ENCODE results near the gene RFC2.

RFC2 gene

GRCh38 chr7:74254129-74254857 lies at the start of gene RFC2:
Gene RFC2, minus strand, starts transcription at chr7:74254399. Its CDS starts 16 bp downstream, at chr7:74254383.
- DNase-seq (ENCODE audit: low spot score): peak; percentile 98

GRCh38 chr7:74302745-74303221 lies 48.6 kb upstream of the RFC2 start:
- no peak for DNase-seq (ENCODE audit: low spot score)

DNA sequence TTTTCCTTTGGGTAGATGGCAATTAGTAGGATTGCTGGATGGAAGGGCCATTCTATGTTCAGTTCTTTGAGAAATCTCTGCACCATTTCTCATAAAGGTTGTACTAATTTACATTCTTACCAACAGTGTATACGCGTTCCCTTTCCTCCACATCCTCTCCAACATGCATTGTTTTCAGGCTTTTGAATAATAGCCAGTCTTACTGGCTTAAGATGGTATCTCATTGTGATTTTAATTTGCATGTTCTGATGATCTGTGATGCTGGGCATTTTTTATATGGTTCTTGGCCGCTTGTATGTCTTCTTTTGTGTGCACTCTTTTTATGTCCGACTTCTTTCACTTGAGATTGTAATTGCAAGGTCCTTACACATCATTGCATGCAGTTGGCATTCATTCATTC lies 46.7 kb upstream of the RFC2 start:
- DNase-seq (ENCODE audit: low spot score): no peak

DNA sequence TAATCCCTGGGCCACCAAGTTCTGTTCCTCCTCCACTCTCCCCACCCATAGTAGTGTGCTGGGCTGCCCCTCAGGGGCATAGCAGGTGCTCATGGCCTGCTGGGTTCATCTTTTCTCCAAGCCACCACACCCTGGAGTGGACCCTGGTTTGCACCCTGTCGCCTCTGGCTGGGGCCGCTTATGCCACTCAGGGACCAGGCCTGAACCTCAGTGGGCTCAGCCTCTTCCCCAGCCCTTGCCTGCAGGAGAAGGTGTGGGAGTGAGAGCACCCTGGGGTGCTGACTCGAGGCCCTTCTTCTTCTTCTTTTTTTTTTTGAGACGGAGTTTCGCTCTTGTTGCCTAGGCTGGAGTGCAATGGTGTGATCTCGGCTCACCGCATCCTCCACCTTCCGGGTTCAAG lies 45.2 kb upstream of the RFC2 start:
- DNase-seq (ENCODE audit: low spot score): no peak

DNA sequence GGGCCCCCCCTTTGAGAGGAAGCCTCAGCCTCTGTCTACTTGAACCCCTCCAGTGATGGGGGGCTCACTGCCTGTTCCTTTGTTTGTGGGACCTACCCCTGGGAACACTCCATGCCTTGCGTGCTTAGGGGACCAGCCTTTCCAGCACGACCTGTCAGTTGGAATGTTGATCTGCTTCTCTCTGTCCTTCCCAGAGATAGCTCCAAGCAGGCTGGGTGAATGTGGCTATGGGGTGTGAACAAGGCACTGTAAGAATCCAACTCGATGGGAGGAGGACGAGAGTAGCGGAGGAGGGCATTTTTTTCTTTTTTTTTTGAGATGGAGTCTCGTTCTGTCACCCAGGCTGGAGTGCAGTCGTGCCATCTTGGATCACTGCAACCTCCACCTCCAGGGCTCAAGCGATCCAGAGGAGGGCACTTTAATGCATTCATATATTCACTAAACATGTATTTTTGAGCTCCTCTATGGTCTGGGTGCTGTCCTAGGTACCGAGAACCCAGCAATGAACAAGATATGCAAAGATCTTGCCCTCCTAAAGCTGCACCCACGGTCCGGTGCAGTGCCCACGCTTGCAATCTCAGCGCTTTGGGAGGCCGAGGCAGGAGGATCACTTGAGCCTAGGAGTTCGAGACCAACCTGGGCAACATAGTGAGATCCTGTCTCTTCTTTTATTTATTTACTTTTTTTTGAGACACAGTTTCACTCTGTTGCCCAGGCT lies 43.5 kb upstream of the RFC2 start:
- DNase-seq (ENCODE audit: low spot score): no peak

- no peak for DNase-seq (ENCODE audit: low spot score)
Measured at GRCh38 chr7:74294191-74294998, 40.2 kb upstream of the RFC2 start.

GRCh38 chr7:74293577-74293908 lies 39.3 kb upstream of the RFC2 start:
- no peak for DNase-seq (ENCODE audit: low spot score)

GRCh38 chr7:74292757-74293576 lies 38.8 kb upstream of the RFC2 start:
- DNase-seq (ENCODE audit: low spot score): no peak

DNA sequence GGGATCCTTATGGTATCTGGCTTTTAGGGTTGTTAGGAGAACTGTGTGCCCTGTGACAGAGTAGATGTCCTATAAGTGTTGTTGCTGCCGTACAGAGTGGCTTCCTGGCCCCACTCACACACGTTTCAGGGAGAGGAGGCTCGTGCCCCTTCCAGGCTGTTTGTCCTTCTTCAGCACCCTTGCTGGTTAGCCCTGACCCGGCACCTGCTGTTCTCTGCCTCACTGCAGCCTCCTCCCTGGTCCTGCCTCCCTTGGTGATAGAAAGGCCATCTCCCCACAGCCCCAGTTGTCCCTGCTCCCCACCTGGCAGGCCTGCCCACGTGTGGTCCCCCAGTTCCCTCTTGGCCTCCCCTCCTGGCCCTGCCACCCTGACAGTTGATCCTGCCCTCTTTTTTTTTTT lies 37.3 kb upstream of the RFC2 start:
- DNase-seq (ENCODE audit: low spot score): no peak

- DNase-seq (ENCODE audit: low spot score): no peak
Measured at GRCh38 chr7:74290981-74291441, 36.8 kb upstream of the RFC2 start.

GRCh38 chr7:74290553-74290950 lies 36.4 kb upstream of the RFC2 start:
- no peak for DNase-seq (ENCODE audit: low spot score)

GRCh38 chr7:74289659-74290552 lies 35.7 kb upstream of the RFC2 start:
- no peak for DNase-seq (ENCODE audit: low spot score)

DNA sequence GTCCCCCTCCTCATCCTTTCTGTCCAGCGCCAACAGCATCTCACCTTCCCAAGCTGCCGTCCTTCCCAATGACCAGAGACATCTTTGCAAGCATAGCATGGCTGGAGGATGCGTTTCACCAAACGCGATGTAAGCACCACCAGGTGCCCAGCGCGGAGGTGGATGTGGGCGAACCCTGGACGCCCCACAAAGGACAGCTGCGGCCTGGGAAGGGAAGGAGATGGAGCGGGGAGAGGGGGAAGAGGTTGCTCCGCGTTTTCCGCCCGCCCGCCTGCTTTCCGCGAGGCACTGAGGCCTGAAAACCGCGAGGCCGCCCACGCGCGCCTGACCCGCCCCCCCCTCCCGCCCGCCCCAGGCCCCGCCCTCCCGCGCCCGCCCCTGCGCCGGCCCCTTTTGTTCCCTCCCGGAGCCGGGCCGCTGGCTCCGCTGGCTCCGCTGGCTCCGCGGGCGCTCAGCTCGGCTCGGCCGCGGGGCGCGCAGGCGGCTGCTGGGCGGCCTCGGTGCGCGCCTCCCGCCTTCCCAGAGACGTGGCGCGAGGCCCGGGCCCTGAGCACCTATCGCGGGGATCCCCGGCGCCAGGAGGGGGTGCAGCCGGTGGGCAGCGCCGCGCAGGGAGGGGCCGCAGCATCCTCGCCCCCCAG lies 34.9 kb upstream of the RFC2 start, which contains the start of gene CLIP2:
CLIP2 (plus strand) TSS at position 390 of the 641 bp plus-strand sequence. CDS start 28,140 bp downstream, outside the sequence.
- peak; percentile 65 for DNase-seq (ENCODE audit: low spot score)

GRCh38 chr7:74288034-74288881 lies 34.1 kb upstream of the RFC2 start:
- DNase-seq (ENCODE audit: low spot score): no peak

- no peak for DNase-seq (ENCODE audit: low spot score)
Measured at GRCh38 chr7:74287303-74288033, 33.3 kb upstream of the RFC2 start.

DNA sequence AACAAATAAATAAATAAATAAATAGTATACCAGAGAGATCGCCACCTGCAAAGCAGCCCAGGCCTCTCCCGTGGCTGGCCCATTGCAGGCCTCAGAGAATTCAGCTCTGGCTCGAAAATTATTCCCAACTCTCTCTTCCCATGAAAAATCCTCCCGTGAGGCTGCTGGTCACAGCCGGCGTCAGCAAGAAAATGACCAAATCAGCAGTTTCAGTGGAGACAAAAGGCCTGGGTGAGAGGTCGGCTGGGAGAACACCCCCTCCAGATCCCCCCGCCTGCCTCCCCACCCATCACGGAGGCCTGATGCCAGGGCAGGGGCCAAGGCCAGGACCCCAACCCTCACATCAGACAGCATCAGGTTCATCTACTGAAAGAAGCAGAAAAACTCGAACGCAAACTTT lies 31.9 kb upstream of the RFC2 start:
- DNase-seq (ENCODE audit: low spot score): no peak

DNA sequence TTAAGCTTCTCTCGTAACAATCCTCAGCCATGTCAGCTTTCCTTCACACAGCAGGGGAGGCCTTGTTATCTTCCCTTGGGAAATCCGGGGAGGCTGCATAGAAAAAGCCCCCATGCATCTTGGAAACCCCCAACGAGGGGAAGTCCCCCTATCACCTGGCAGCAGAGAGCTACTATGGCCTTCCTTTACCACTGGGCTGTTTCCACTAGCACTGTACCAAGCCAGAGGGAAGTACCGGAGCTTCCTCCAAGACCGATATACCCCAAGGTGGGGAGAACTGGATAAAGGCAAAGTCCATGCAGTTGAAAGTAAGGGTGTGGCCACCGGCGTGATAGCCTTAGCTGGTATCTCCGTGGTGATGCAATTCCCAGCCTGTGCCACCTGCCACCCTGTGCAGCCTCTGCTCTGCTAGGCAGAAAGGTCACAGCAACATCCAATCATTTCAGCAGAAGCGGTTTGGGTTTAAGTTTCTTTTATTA lies 30.6 kb upstream of the RFC2 start:
- DNase-seq (ENCODE audit: low spot score): no peak

GRCh38 chr7:74283858-74284447 lies 29.8 kb upstream of the RFC2 start:
- no peak for DNase-seq (ENCODE audit: low spot score)

All from activated CD4-positive, alpha-beta T cell treated with anti-CD3 and anti-CD28 coated beads, Interleukin-2, Interleukin-4, amounts not matched to agents 100 ng/mL and 50 ng/mL, durations not matched to agents 16 hours and 8 hours (primary cell).